Mucosa of gallbladder (tissue), 1 donor: Measurements from ENCODE around the gene COPS3. TPM values are rescaled to one million over a fixed set of nuclear protein-coding genes. Genes with fewer than 3 reads are reported as not detected.

Source experiments
- DNase-seq: peaks from one replicate; pipeline ENCODE4 v3.0.0-alpha.2; 2020; ENCODE audit warnings: low spot score
- total RNA-seq: library from RNA; stranded (reverse); gene quantifications from one replicate; pipeline ENCODE4 v1.2.1, GENCODE V29; 2021
- donor health status: DM: no; HTN: no; CAD: no.

COPS3 gene
- total RNA-seq, 1 donor from 2014 or later, result 43.8 TPM

DNA sequence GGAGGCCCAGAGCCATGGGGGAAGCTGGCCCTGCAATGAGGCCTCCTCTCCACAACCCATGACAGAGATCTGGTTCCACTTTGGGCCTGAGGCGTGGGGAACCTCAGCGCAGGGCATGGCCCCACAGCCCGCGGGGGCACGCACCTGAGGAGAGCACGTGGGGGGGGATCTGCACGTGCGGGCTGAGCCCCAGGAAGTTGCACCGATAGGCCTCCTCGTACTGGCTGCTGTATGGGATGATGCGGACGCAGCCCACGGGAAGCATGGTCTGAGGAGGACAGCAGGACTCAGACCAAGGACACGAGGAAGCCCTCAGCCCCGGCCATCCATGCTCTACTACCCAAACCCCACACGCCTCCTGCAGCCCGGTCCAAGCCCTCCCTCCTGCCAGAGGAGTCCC lies 64.8 kb downstream of the COPS3 start:
- no peak for DNase-seq

- DNase-seq, result no peak
These were observed 65.5 kb downstream of the COPS3 start for GRCh38 chr17:17215575-17215974.

DNA sequence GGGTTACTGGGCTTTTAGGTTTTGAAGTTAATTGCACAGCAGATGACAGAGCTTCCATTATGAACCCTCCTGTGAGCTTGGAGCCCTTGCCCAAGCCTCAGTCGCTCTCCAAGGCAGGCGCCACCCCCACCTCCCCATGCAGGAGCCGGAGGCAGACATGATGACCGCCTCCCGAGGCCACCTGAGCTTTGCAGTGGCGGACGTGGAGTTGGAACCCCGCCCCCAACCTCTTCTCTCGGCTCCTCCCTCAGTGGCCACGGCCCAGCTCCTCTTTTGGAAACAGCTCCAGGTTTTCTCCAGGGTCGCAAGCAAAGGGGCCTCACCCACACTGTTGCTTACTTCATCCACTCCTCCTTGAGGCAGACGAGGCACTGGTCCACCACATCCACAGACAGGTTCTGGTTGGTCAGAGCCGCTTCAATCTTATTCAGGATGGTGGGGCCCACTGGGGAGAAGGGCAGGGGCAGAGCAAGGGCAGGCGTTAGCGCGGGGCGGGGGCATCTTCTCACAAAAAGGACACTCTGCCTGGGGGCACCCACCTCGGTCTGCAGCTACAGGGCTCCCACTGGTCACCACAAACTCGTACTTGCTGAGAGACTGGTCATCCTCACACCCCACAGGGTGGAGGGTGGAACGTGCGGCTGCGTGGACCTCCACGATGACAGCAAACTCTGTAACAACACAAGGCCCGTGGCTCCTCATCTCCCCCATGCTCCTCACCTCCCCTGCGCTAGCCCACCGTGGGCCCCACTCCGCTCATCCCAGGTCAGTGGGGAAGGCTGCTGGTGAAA lies 66.2 kb downstream of the COPS3 start:
- no peak for DNase-seq

DNA sequence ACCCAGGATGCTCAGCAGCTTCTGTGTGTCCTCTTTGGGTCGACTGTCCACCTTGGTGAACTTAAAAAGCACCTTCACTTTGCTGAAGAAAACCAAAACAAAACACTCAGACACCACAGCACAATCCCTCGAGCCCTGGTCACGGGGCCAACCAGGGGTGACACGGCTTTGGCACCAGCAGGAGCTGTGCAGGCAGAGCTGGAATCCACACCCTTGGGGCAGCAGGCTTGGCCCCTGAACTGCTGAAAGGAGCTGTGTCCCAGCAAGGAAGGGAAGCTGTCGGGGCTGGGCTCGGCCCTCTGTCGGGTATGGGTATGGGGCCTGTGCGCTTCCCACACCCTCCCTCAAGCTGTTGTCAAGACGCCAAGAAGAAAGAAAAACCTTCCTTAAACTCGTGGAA lies 67.3 kb downstream of the COPS3 start:
- no peak for DNase-seq

- DNase-seq, result no peak
These were observed 73.0 kb downstream of the COPS3 start for GRCh38 chr17:17207998-17208397.

DNA sequence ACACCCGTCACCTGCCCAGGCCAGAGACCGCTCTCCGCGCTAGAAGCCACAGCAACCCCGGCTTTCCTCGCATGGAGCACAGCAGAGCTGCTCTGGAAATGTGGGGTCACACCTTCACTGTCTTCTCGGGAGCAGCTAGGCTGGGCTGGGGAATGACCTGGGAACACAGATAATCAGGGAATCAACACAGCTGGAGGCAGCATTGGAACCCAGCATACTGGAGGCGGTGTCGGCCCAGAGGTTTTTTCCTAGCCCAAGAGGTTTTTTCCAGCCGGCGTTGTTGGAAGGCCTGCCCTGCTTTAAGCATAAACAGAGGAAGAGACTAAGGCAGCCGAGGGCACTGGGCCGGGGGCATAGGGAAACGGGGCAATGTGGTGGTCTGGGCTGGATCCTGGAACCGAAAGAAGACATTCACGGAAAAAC lies 74.1 kb downstream of the COPS3 start:
- DNase-seq, result no peak

DNA sequence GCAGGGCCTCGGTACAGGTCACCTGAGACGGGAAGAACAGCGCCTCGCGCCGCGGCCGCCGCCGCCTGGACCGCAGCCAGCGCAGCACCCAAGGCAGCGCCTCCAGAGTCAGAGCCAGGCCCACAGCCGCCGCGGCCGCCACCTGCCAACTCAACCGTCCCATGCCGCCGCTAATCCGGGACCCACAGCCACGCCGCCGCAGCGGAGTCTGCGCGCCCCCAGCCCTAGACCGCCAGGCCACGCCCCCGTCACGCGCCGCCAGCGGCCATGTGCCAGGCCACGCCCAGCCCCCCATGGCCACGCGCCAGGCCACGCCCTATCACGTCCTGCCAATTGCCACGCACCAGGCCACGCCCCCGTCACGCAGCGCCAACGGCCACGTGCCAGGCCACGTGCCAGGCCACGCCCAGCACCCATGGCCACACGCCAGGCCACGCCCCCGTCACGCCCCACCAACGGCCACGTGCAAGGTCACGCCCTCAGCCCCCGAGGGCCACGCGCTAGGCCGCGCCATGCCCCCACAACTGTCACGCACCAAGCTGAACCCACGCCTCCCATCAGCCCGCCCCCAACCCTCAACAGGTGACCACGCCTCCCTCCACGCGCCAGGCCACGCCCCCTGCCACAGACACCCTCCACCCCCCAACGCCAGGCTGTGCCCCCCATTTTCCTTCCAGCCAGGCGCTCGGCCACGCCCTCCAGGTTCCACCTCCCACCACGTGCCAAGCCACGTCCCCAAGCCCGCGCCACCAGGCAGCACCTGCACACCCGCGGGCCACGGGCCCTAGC lies 74.7 kb downstream of the COPS3 start, which contains the start of gene PLD6:
PLD6 (minus strand) TSS at position 210 of the 789 bp plus-strand sequence; CDS start at position 163, 47 bp downstream.
- peak; percentile 76 for DNase-seq

DNA sequence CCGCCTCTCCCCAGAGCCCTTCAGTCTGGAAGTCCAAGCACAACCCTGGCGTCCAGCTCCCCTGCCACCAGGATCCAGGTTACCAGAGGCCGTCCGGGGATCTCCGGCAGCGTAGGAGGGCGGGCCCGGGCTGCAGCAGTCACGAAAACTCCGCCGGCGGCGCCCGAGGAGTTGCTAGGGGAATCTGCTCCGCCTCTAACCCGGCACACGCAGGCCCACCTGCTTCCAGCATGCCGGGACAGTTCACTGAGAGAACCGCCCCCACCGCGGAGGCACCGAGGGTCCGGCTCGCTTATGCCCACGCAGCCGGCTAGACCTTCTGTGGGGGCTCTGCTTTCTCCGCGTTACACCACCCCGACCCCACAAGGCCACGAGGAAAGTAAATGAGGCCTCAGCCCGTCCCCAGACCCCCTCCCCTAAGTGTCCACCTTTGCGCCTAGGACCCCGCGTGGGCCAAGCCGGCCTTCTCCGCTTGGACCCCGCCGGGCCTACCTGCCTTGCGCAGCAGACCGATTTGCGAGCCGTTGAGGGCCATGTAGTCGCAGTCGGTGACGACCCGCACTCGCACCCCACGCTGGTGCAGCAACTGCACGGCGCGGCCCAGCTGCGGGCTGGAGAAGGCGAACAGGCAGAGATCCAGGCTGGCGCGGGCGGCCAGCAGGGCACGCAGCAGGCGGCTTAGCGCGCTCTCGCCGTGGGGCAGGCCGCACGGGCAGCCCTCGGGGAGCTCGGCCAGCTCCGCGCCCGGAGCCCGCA lies 75.5 kb downstream of the COPS3 start:
- peak; percentile 51 for DNase-seq

DNA sequence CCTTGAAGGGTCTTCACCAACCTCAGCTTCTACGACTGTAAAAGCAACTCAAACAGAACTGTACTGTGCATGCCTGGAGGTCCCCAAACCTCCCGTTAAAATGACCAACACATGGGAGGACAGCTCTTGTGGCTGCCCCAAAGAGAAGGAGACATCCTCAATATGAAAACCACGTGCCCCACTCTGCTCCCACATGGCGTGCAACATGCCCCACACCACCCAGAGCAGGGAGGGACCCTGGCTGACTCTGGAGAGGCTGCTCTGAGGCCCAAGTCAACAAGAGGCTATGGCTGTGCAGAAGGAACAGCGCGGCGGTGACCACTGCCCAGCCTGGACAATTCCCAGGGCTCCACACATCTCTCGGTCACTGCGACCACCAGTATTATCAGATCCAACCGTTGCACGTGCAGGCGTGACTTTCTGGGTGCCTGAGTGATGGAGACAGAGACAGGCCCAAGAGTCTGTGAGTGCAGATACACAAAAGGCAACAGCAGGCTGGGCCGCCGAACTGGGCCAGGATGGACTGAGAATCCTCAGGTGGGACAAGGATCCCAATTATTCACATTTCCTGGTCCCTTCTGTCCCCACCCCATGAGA lies 76.3 kb downstream of the COPS3 start:
- DNase-seq, result no peak

DNA sequence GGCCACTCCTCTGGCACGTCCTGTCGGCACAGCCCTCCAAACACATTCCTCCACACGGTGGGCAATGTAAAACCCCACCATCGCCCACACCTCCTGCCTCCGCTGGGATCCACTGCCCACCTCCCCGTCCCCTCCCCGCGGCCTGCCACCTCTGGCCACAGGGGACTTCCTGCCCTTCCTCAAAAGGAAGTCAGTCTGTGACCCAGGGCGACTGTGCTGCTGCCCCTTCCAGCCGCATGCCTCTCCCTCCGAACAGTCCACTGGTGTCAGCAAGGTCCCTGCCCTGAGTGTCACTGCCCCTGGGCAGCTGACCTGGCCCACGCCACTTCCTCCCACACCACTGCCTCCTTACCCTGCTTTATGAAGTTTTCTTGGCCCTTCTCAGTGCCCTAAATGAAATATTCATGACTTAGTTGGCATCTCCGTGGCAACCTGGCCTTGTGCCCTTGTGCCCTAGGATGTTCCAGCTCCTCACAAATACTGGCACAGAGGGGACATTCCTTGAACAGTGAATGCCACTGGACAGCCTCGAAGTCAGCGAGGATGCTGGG lies 76.9 kb downstream of the COPS3 start:
- DNase-seq, result peak; percentile 49

DNA sequence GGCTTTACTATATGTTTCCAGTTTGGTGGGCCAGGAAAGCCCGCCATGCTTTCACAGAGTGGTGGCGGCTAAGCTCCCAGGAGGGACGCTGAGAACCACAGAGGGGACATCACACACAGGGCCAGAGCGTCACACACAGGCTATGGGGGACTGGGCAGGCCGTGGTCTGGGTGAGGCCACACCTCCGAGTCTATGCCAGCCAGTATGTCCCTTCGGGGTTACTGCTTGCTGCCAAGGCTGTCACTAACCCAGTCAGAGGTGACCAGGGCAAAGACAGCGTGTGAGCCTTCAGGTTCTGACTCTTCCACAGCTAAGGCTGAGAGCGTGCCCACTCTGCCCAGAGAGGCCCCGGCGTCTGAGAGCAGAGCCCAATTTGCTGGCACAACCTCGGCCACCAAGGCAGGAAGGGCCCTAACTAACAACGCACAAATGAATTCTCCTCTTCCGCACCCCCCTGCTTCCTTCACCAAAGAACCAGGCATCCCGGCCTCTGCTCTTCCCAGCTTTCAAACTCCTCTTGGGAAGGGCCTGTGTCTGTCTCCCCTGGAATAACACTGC lies 77.8 kb downstream of the COPS3 start:
- DNase-seq, result no peak

DNA sequence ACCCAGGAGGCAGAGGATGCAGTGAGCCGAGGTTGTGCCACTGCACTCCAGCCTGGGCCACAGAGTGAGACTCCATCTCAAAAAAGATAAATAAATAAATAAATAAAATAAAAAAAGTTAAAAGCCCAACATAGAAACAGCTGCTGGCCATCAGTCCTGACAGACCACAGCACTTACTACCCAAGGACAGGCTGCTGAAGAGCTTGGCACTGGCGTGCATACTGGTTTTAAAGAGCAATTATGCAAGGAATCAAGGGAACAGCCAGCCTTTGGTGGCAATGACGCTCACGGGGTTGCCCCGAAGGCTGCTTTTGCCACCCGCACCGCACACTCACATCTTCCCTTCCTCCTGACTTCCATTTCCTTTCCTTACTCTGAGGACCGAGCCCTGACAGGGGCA lies 79.1 kb downstream of the COPS3 start:
- DNase-seq, result peak; percentile 41

- no peak for DNase-seq
These were observed 79.8 kb downstream of the COPS3 start for GRCh38 chr17:17201271-17201670.

- peak; percentile 60 for DNase-seq
These were observed 80.2 kb downstream of the COPS3 start for GRCh38 chr17:17200831-17201230.

GRCh38 chr17:17200311-17200710 lies 80.7 kb downstream of the COPS3 start:
- DNase-seq, result no peak

DNA sequence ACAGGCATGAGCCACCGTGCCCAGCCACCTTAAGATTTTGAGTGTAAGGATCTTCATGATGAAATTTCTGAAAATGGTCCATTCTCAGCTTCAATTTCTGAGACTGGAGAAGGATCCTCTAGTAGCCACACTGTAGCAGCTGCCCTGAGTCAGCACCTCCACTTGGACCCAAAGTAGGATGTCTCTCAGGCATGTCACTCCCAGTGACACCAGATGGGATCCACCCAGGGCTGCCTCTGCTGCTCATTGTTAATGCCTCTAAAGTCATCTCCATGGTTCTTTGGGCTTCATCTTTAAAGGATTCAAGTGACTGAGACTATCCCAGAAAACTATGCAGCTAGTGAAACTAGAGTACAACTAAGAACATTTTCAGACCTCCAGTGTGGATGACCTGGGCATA lies 82.8 kb downstream of the COPS3 start:
- no peak for DNase-seq

GRCh38 chr17:17196776-17197175 lies 84.3 kb downstream of the COPS3 start:
- DNase-seq, result no peak
